Stimulated activated CD8-positive, alpha-beta memory T cell treated with anti-CD3 and anti-CD28 coated beads, Interleukin-12 subunit alpha, Interleukin-12 subunit beta, amount 100 ng/mL, for 4 hours (primary cell): ENCODE measurements around the gene HMG20A.
"Not testable (repeated sequence)": the region's sequence is repeated elsewhere in the genome, so short reads cannot be mapped to it uniquely, and the experiment has no call there.

Experiments
- DNase-seq: peaks from one replicate; pipeline ENCODE4 v3.0.0-alpha.2; 2020; ENCODE audit warnings: low read depth

Gene HMG20A

GRCh38 chr15:77420610-77421369, at the start of gene HMG20A:
Gene HMG20A, plus strand, starts transcription at chr15:77420888. Its CDS starts 37,520 bp downstream, at chr15:77458408.
- DNase-seq = peak; percentile 35

GRCh38 chr15:77371850-77372563, 48.7 kb upstream of the HMG20A start:
- DNase-seq = no peak

- no peak for DNase-seq
These were observed 47.2 kb upstream of the HMG20A start for GRCh38 chr15:77373441-77373840.

DNA sequence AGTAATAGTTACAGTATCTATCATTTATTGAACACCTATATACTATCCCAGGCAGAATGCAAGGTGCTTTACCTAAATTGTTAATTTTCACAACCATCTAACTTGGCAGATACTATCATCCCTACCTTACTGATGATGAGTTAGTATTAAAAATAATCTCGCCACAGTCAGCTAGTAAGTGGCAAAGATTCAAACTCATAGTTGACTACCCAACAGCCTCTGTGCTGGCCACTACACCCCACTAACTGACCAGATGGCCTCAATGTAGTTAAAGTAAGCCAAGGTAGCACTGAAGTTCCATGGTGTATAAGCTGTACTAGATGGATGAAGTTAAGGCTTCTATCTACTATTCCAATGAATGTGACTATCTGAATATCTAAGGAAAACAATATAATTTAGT, 45.6 kb upstream of the HMG20A start:
- DNase-seq = no peak

DNA sequence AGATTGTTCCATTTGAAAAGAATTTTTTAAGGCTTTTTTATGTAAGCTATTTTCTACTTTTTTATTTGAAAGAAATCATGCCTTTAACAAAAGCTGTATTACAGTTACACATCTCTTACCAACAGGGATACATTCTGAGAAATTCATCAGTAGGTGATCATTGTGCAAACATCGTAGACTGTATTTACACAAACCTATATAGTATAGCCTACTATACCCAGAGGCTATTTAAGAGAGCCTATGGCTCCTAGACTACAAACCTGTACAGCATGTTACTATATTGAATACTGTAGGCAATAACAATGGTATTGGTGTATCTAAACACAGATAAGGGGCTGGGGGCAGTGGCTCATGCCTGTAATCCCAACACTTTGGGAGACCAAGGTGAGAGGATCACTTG, 43.9 kb upstream of the HMG20A start:
- no peak for DNase-seq

DNA sequence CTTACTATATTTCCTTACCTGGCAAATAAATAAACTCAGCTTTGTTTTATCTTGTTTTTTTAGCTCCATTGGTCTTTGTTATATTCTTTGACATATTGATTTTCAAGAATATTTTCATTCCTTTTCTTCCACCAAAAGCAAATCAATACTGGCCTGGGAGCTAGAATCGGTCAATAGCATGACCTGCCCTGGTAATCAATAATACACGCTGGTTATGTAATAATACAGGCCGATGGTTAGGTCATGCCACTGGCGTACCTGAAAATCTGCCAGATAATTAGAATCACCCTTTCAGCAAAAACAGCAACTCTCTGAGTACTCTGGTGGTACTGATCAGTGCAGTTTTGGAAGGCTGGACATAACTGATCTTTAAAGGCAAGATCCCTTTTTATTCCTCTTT, 40.7 kb upstream of the HMG20A start:
- DNase-seq = no peak

DNA sequence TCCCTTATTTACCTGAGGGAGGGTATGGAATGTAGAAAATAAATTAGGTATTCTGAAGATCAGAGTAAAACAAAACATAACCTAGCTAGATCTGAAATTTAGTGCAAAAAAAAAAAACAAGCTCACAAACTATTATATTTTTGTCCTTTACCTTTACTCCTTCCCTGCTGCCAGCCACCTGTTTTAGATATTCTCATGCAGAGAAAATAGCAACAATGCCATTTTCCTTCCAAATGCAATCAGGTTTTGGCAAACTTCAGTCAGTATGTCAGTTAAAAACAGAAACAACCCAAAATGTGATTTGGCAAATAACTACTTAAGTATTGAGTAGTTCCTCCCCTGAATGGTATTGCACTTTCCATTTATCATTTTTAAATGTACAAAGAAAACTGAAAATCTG, 36.6 kb upstream of the HMG20A start:
- DNase-seq = no peak

GRCh38 chr15:77384589-77385359, 35.9 kb upstream of the HMG20A start:
- no peak for DNase-seq

- DNase-seq = no peak
These were observed 34.1 kb upstream of the HMG20A start for GRCh38 chr15:77386626-77387025.

DNA sequence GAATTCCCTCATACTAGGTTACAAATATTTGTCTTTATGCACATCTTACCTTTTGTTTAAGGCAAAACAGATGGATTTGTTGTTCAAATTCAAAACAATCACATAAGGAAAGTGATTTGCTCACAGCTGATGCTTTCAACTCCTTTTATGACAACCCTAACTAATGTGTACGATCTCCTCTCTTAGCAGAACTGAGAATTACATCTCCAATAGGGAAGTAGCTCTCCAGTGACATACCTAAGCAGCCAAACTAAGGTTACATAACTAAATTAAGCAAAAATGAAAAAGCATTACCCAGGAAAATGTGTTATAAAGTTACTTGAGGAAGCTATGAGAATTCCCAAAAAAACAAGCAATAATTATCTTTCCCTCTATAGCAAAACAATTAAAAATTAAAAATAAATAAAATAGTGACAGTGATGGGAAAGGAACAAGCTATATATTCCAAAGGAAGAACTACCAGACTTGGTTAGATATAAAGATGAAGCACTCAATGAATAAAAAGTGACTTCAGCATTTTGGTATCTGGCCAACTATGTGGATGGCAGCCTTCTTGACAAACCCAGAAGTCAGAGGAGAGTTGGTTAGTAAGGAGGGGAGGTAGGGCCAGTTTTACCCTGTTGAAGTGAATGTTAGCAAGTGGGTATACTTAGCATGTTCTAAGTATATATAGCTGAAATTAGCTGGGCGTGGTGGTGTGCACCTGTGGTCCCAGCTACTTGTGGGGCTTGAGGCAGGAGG, 33.2 kb upstream of the HMG20A start:
- no peak for DNase-seq

- no peak for DNase-seq
These were observed 29.2 kb upstream of the HMG20A start for GRCh38 chr15:77391372-77391951.

- no peak for DNase-seq
These were observed 27.8 kb upstream of the HMG20A start for GRCh38 chr15:77392762-77393470.

- DNase-seq = no peak
These were observed 27.2 kb upstream of the HMG20A start for GRCh38 chr15:77393471-77393840.

GRCh38 chr15:77395013-77395774, 25.5 kb upstream of the HMG20A start:
- no peak for DNase-seq

GRCh38 chr15:77396692-77397091, 24.0 kb upstream of the HMG20A start:
- no peak for DNase-seq

DNA sequence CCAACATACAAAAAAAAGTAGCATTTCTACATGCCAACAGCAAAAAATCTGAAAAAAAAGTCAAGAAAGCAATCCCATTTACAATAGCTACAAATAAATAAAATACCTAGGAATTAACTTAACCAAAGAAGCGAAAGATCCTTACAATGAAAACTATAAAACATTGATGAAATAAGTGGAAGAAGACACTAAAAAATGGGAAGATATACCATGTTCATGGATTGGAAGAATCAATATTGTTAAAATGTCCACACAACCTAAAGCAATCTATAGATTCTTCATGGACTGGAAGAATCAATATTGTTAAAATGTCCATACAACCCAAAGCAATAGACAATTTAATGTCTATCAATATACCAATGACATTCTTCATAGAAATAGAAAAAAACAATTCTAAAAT, 21.8 kb upstream of the HMG20A start:
- DNase-seq = no peak

- DNase-seq = no peak
These were observed 20.4 kb upstream of the HMG20A start for GRCh38 chr15:77400258-77400657.

GRCh38 chr15:77402740-77403379, 17.8 kb upstream of the HMG20A start:
- DNase-seq = no peak

DNA sequence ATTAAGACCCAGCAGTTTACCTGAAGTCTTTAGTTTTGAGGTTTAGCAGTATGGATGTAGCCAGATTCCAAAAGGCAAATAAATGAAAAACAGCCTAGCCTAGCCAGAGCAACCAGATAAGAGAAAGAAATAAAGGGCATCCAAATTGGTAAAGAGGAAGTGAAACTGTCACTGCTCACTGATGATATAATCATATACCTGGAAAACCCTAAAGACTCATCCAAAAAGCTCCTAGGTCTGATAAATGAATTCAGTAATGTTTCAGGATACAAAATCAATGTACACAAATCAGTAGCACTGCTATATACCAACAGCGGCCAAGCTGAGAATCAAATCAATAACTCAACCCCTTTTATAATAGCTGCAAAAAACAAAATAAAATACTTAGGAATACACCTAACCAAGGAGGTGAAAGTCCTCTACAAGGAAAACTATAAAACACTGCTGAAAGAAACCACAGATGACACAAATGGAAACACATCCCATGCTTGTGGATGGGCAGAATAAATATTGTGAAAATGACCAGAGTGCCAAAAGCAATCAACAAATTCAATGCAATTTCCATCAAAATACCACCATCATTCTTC, 14.4 kb upstream of the HMG20A start:
- not testable (repeated sequence) for DNase-seq
